Caki2 (cell line): ENCODE measurements around the gene PCDHA9. TPM values are rescaled to one million over a fixed set of nuclear protein-coding genes. Genes with fewer than 3 reads are reported as not detected.
"Not testable (repeated sequence)": the region's sequence is repeated elsewhere in the genome, so short reads cannot be mapped to it uniquely, and the experiment has no call there.

Experiments used
- DNase-seq: peaks from one replicate; pipeline ENCODE4 v3.0.0-alpha.2; 2015; ENCODE audit warnings: low read depth
- in situ Hi-C: cut with HindIII; loops from 2 replicates; pipeline ENCODE4 v1.10.0; 2016; ENCODE audit warnings: low sequenced_read_pairs, low pct_unique_long_range_greater_than_20kb, mixed read lengths
- total RNA-seq: library from RNA; depleted of rRNA; stranded (reverse); fragments of >200 nt; shearing (Covaris generic); gene quantifications from 2 replicates; pipeline ENCODE4 v1.2.3, GENCODE V29; 2014; ENCODE audit warnings: low replicate concordance

Gene PCDHA9
- total RNA-seq, 1 experiment from 2014 or later: not detected

DNA sequence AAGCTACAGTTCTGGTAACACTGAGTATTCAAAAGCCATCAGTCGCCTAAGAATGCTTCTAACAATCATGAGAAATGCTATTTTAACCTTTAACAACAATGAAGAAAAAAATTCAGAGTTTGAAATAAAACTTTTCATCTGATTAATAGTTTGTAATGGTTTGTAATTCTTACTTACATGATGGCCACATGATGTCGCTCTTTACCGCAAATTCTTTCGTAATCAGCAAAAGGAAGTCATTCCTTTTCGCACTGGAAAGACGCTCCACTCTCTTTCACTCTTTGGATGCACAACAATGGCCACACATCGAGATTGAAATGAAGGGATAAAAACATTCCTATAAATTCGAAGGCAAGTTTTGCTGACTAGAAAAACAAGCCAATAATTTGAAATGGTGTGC, 14.2 kb upstream of the PCDHA9 start, which contains the start of gene PCDHA7:
Gene PCDHA7 (plus strand): TSS at position 277 of the 400 bp plus-strand sequence. CDS start 115 bp downstream, at position 392.
- DNase-seq: no peak
- in situ Hi-C loops: no loop called here

DNA sequence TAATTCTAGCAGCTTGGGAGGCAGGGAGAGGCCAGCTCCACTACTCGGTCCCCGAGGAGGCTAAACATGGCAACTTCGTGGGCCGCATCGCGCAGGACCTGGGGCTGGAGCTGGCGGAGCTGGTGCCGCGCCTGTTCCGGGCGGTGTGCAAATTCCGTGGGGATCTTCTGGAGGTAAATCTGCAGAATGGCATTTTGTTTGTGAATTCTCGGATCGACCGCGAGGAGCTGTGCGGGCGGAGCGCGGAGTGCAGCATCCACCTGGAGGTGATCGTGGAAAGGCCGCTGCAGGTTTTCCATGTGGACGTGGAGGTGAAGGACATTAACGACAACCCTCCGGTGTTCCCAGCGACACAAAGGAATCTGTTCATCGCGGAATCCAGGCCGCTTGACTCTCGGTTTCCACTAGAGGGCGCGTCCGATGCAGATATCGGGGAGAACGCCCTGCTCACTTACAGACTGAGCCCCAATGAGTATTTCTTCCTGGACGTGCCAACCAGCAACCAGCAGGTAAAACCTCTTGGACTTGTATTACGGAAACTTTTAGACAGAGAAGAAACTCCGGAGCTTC, 13.7 kb upstream of the PCDHA9 start:
- DNase-seq, in situ Hi-C loops: not testable (repeated sequence)

DNA sequence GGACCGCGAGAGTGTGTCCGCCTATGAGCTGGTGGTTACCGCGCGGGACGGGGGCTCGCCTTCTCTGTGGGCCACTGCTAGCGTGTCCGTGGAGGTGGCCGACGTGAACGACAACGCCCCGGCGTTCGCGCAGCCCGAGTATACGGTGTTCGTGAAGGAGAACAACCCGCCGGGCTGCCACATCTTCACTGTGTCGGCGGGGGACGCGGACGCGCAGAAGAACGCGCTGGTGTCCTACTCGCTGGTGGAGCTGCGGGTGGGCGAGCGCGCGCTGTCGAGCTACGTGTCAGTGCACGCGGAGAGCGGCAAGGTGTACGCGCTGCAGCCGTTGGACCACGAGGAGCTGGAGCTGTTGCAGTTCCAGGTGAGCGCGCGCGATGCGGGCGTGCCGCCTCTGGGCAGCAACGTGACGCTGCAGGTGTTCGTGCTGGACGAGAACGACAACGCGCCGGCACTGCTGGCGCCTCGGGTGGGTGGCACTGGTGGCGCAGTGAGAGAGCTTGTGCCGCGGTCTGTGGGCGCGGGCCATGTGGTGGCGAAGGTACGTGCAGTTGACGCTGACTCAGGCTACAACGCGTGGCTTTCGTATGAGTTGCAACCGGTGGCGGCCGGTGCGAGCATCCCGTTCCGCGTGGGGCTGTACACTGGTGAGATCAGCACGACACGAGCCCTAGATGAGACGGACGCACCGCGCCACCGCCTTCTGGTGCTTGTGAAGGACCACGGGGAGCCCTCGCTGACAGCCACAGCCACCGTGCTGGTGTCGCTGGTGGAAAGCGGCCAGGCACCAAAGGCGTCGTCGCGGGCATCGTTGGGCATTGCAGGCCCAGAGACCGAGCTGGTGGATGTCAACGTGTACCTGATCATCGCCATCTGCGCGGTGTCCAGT, 12.3 kb upstream of the PCDHA9 start:
- in situ Hi-C loops: no loop called here
- DNase-seq: no peak

DNA sequence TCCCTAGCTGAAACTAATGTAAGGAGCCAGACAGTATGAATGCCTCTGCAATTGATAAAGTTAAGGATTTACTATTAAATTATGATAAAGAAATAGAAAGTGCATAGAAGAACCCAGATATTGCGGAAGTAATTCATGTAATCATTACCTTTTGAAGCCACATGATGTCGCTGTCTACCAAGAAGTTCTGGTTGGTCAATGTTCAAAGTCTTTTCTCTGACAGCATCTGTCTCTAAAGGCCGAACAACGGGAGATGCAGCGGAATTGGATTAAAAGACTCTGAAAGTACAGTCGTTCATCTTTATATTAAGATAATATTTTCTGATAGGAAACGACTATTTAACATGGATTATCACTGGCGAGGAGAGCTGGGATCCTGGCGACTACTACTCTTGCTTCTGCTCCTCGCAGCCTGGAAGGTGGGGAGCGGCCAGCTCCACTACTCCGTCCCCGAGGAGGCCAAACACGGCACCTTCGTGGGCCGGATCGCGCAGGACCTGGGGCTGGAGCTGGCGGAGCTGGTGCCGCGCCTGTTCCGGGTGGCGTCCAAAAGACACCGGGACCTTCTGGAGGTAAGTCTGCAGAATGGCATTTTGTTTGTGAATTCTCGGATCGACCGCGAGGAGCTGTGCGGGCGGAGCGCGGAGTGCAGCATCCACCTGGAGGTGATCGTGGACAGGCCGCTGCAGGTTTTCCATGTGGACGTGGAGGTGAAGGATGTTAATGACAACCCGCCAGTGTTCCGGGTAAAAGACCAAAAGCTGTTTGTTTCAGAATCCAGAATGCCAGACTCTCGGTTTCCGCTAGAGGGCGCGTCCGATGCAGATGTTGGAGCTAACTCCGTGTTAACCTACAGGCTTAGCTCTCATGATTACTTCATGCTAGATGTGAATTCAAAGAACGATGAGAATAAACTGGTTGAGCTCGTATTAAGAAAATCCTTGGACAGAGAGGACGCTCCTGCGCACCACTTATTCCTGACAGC, 6.9 kb upstream of the PCDHA9 start, which contains the start of gene PCDHA8:
Gene PCDHA8 (plus strand): TSS at position 210 of the 985 bp plus-strand sequence. CDS start 135 bp downstream, at position 345.
- peak; percentile 10 for DNase-seq
- in situ Hi-C loops: no loop called here

DNA sequence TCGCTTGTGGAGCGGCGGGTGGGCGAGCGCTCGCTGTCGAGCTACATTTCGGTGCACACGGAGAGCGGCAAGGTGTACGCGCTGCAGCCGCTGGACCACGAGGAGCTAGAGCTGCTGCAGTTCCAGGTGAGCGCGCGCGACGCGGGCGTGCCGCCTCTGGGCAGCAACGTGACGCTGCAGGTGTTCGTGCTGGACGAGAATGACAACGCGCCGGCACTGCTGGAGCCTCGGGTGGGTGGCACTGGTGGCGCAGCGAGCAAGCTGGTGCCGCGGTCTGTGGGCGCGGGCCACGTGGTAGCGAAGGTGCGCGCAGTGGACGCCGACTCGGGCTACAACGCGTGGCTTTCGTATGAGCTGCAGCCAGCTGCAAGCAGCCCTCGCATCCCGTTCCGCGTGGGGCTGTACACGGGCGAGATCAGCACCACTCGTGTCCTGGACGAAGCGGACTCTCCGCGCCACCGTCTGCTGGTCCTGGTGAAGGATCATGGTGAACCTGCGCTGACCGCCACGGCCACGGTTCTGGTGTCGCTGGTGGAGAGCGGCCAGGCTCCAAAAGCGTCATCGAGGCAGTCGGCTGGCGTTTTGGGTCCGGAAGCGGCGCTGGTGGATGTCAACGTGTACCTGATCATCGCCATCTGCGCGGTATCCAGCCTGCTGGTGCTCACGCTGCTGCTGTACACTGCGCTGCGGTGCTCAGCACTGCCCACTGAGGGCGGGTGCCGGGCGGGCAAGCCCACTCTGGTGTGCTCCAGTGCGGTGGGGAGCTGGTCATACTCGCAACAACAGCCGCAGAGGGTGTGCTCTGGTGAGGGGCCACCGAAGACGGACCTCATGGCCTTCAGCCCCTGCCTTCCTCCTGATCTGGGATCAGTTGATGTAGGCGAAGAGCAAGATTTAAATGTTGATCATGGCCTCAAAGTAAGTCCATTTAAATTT, 5.1 kb upstream of the PCDHA9 start:
- in situ Hi-C loops: no loop called here
- no peak for DNase-seq

DNA sequence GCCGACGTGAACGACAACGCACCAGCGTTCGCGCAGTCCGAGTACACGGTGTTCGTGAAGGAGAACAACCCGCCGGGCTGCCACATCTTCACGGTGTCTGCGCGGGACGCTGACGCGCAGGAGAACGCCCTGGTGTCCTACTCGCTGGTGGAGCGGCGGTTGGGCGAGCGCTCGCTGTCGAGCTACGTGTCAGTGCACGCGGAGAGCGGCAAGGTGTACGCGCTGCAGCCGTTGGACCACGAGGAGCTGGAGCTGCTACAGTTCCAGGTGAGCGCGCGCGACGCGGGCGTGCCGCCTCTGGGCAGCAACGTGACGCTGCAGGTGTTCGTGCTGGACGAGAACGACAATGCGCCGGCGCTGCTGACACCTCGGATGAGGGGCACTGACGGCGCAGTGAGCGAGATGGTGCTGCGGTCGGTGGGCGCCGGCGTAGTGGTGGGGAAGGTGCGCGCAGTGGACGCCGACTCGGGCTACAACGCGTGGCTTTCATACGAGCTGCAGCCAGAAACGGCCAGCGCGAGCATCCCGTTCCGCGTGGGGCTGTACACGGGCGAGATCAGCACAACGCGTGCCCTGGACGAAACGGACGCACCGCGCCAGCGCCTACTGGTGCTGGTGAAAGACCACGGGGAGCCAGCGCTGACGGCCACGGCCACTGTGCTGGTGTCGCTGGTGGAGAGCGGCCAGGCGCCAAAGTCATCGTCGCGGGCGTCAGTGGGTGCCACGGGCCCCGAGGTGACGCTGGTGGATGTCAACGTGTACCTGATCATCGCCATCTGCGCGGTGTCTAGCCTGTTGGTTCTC, 1.9 kb downstream of the PCDHA9 start:
- in situ Hi-C loops, DNase-seq: not testable (repeated sequence)

DNA sequence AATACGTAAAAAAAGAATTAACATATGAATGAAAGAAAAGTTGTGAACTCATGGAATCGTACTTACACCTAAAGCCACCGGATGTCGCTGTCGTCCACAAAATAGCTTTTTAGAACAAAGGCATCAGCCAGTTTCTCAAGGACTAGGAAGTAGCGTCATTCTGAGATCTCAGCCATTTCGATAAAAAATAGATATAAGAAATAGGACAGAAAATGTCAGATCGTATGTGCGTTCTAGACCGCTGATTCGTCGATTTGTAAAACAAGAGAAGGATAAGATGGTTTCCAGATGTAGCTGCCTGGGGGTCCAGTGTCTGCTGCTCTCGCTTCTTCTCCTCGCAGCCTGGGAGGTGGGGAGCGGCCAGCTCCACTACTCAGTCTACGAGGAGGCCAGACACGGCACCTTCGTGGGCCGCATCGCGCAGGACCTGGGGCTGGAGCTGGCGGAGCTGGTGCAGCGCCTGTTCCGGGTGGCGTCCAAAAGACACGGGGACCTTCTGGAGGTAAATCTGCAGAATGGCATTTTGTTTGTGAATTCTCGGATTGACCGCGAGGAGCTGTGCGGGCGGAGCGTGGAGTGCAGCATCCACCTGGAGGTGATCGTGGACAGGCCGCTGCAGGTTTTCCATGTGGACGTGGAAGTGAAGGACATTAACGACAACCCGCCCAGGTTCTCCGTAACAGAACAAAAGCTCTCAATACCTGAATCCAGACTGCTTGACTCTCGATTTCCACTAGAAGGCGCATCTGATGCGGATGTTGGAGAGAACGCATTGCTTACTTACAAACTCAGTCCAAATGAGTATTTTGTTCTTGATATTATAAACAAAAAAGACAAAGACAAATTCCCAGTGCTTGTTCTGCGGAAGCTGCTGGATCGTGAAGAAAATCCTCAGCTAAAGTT, 7.8 kb downstream of the PCDHA9 start, which contains the start of gene PCDHA10:
Gene PCDHA10 (plus strand): TSS at position 126 of the 903 bp plus-strand sequence. CDS start 152 bp downstream, at position 278.
- in situ Hi-C loops: no loop called here
- no peak for DNase-seq

DNA sequence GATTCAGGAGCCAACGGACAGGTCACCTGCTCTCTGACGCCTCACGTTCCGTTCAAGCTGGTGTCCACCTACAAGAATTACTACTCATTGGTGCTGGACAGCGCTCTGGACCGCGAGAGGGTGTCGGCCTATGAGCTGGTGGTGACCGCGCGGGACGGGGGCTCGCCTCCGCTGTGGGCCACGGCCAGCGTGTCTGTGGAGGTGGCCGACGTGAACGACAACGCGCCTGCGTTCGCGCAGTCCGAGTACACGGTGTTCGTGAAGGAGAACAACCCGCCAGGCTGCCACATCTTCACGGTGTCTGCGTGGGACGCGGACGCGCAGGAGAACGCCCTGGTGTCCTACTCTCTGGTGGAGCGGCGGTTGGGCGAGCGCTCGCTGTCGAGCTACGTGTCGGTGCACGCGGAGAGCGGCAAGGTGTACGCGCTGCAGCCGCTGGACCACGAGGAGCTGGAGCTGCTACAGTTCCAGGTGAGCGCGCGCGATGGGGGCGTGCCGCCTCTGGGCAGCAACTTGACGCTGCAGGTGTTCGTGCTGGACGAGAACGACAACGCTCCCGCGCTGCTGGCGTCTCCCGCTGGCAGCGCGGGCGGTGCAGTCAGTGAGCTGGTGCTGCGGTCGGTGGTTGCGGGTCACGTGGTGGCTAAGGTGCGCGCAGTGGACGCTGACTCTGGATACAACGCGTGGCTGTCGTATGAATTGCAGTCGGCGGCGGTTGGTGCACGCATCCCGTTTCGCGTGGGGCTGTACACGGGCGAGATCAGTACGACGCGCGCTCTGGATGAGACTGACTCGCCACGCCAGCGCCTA, 9.2 kb downstream of the PCDHA9 start:
- in situ Hi-C loops: no loop called here
- DNase-seq: no peak

DNA sequence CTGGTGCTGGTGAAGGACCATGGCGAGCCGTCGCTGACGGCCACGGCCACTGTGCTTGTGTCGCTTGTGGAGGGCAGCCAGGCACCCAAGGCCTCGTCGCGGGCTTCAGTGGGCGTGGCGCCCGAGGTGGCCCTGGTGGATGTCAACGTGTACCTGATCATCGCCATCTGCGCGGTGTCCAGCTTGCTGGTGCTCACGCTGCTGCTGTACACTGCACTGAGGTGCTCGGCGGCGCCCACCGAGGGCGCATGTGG, 9.7 kb downstream of the PCDHA9 start:
- in situ Hi-C loops: no loop called here
- no peak for DNase-seq

DNA sequence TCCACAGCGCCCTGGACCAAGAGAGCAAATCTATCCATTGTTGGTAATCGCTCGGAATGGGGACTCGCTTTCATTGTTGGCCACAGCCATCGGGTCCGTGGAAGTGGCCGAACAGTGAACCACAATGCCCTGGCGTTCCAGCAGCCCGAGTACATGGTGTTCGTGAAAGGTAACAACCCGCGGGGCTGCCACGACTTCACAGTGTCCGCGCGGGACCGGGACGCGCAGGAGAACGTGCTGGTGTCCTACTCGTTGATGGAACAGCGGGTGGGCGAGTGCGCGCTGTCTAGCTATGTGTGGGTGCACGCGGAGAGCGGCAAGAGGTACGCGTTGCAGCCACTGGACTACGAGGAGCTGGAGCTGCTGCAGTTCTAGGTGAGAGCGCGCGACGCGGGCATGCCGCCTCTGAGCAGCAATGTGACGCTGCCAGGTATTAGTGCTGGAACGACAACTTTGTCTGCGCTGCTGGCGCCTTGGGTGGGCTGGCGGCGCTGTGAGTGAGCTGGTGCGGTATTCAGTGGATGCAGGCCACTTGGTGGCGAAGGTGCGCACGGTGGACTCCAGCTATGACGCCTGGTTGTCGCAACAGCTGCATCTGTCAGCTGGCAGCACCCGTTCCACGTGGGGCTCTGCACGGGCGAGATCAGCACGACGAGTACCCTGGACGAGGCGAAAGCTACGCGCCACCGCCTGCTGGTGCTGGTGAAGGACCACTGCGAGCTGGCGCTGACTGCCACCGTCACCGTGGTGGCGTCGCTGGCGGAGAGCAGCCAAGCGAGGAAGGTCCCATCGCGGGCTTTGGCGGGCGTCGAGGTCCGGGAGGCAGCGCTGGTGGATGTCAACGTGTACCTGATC, 14.5 kb downstream of the PCDHA9 start:
- no peak for DNase-seq
- in situ Hi-C loops: no loop called here

DNA sequence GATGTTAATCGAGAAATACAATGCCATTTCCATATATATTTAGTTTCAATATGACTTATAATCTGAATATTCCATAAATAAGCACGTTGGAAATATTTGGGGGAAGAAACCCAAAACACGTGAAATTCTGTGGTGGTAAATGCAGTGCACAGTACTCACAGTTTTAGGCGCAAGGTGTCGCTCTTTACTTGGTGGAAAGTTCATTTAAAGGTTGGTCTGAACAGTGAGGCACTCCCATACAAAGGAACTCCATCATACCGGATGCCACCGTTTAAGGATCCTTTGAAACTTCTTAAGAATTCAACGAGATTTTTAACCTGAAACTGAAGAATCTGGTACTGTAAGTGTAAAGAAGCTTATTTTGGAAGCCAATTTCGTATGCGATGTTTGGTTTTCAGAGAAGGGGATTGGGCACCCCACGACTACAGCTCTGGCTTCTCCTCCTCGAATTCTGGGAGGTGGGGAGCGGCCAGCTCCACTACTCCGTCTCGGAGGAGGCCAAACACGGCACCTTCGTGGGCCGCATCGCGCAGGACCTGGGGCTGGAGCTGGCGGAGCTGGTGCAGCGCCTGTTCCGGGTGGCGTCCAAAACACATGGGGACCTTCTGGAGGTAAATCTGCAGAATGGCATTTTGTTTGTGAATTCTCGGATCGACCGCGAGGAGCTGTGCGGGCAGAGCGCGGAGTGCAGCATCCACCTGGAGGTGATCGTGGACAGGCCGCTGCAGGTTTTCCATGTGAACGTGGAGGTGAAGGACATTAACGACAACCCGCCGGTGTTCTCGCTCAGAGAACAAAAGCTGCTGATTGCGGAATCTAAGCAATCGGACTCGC, 20.8 kb downstream of the PCDHA9 start, which contains the start of gene PCDHA11:
Gene PCDHA11 (plus strand): TSS at position 237 of the 834 bp plus-strand sequence. CDS start 147 bp downstream, at position 384.
- in situ Hi-C loops: no loop called here
- no peak for DNase-seq

DNA sequence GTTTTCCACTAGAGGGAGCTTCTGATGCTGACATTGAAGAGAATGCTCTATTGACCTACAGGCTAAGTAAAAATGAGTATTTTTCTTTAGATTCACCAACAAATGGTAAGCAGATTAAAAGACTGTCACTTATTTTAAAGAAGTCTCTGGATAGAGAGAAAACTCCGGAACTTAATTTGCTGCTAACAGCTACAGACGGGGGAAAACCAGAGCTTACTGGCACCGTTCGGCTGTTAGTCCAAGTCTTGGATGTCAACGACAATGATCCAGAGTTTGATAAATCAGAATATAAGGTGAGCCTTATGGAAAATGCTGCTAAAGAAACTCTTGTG, 21.3 kb downstream of the PCDHA9 start:
- in situ Hi-C loops: no loop called here
- no peak for DNase-seq
